CD4-positive, CD25-positive, alpha-beta regulatory T cell (primary cell): Measurements from ENCODE around the gene PIAS1. TPM values are rescaled to one million over a fixed set of nuclear protein-coding genes. Genes with fewer than 3 reads are reported as not detected.
A peak's percentile ranks its signal among the peaks of the same experiment; 100 is the strongest.

Experiments
- ATAC-seq, 2 donors: fragments of 150-1000 bp; cut with Tn5 transposase; one replicate each; pipeline ENCODE4 v1.10.0; 2021; ENCODE audit warnings: low read depth in 2 of 2, moderate number of reproducible peaks in 2 of 2, moderate library complexity in 1 of 2
- DNase-seq, 3 donors: peaks; one replicate each; pipeline versions ENCODE4 v3.0.0 to v3.0.0-alpha.2; 2012 to 2022; ENCODE audit warnings: mixed read lengths in 1 of 3
- H3K27ac ChIP-seq: one replicate; pipeline ENCODE4 v1.7.0; 2013; ENCODE audit warnings: mild to moderate bottlenecking, low read length; ENCODE audit not compliant: insufficient read depth, poor library complexity, severe bottlenecking
- H3K27me3 ChIP-seq: one replicate; pipeline ENCODE4 v1.7.0; 2013; ENCODE audit warnings: low read length; ENCODE audit not compliant: control insufficient read depth, insufficient read depth
- H3K36me3 ChIP-seq: one replicate; pipeline ENCODE4 v1.7.0; 2013; ENCODE audit warnings: mild to moderate bottlenecking, low read length, moderate library complexity; ENCODE audit not compliant: control insufficient read depth, insufficient read depth
- H3K4me1 ChIP-seq: 2 replicates; pipeline ENCODE4 v1.7.0; 2013; ENCODE audit warnings: mild to moderate bottlenecking, low read length; ENCODE audit not compliant: insufficient read depth, control insufficient read depth, poor library complexity, severe bottlenecking
- H3K4me3 ChIP-seq: one replicate; pipeline ENCODE4 v1.7.0; 2013; ENCODE audit warnings: low read depth, mild to moderate bottlenecking, low read length, moderate library complexity
- H3K9me3 ChIP-seq, 2 experiments: 1 replicate in 1 of 2; 2 replicates in 1 of 2; pipeline ENCODE4 v1.7.0; 2013; ENCODE audit warnings: low read length in 2 of 2, mild to moderate bottlenecking in 1 of 2, moderate library complexity in 1 of 2; ENCODE audit not compliant: control insufficient read depth in 2 of 2
- H3K27ac Mint-ChIP-seq, 3 donors: one replicate each; pipeline ENCODE4 v1.8.0; 2020 to 2022; ENCODE audit warnings: mild to moderate bottlenecking in 3 of 3, mixed read lengths in 3 of 3, moderate library complexity in 2 of 3
- H3K27me3 Mint-ChIP-seq: one replicate; pipeline ENCODE4 v1.8.0; 2022; ENCODE audit warnings: mild to moderate bottlenecking, mixed read lengths
- H3K36me3 Mint-ChIP-seq: one replicate; pipeline ENCODE4 v1.8.0; 2020; ENCODE audit warnings: mixed read lengths
- H3K4me1 Mint-ChIP-seq, 4 donors: one replicate each; pipeline ENCODE4 v1.8.0; 2020 to 2022; ENCODE audit warnings: mixed read lengths in 4 of 4, mild to moderate bottlenecking in 1 of 4
- H3K4me3 Mint-ChIP-seq, 4 donors: one replicate each; pipeline ENCODE4 v1.8.0; 2020 to 2022; ENCODE audit warnings: mild to moderate bottlenecking in 4 of 4, mixed read lengths in 4 of 4, moderate library complexity in 3 of 4
- H3K9me3 Mint-ChIP-seq, 7 donors: one replicate each; pipeline ENCODE4 v1.8.0; 2020 to 2022; ENCODE audit warnings: mixed read lengths in 7 of 7, mild to moderate bottlenecking in 3 of 7, moderate library complexity in 2 of 7
- polyA plus RNA-seq, 4 donors: library from polyadenylated mRNA; unstranded; fragments of 300-500 nt; fragmentation: Illumina TruSeq; gene quantifications; one replicate each; pipeline ENCODE4 v1.2.3, GENCODE V29; 2021
- total RNA-seq: library from RNA; stranded (reverse); gene quantifications from one replicate; pipeline ENCODE4 v1.2.3, GENCODE V29; 2022

PIAS1 gene
- total and polyA plus RNA-seq, 5 donors from 2014 or later = 102 to 156 (median 137) TPM

GRCh38 chr15:68228971-68229385 lies 174.9 kb downstream of the PIAS1 start:
- no peaks in the 10 kb centered on the region for H3K9me3 ChIP-seq
- H3K4me1 ChIP-seq = peaks cover 24% of the 10 kb centered on the region
- DNase-seq (peak in 1 of 3 donors; percentile 44), ATAC-seq (no peak)
- H3K4me3 ChIP-seq = peak overlapping the region; percentile 79
- H3K27me3 ChIP-seq = no peaks in the 10 kb centered on the region
- H3K36me3 Mint-ChIP-seq = no peaks in the 10 kb centered on the region
- H3K4me3 Mint-ChIP-seq = peak overlapping the region; percentile 88 to 95 (median 92)
- no peaks in the 10 kb centered on the region for H3K36me3 ChIP-seq
- H3K4me1 Mint-ChIP-seq = peaks cover 7 to 42% (median 30%) of the 10 kb centered on the region in 4 donors
- H3K9me3 Mint-ChIP-seq = no peaks in the 10 kb centered on the region
- H3K27me3 Mint-ChIP-seq = peaks cover 5% of the 10 kb centered on the region
- peak overlapping the region; percentile 43 to 89 (median 78) for H3K27ac Mint-ChIP-seq
- peak overlapping the region; percentile 77 for H3K27ac ChIP-seq

GRCh38 chr15:68229386-68230156 lies 175.5 kb downstream of the PIAS1 start, which contains the start of gene CLN6:
TSS of gene CLN6 (minus strand) at chr15:68229728. CDS start at chr15:68229584, 144 bp downstream.
- Histone ChIP-seq H3K27ac (peak within 1 kb of the TSS; percentile 77), H3K4me3 (peak within 1 kb of the TSS; percentile 79), H3K4me1 (peaks cover 24% of the 10 kb centered on the region), H3K36me3 (no peaks in the 10 kb centered on the region), H3K9me3 (no peaks in the 10 kb centered on the region), H3K27me3 (no peaks in the 10 kb centered on the region)
- H3K4me3 Mint-ChIP-seq = peak within 1 kb of the TSS; percentile 95 to 99 (median 97)
- peaks cover 7 to 41% (median 29%) of the 10 kb centered on the region in 4 donors for H3K4me1 Mint-ChIP-seq
- peaks cover 8% of the 10 kb centered on the region for H3K27me3 Mint-ChIP-seq
- H3K27ac Mint-ChIP-seq = peak within 1 kb of the TSS; percentile 92 to 95 (median 95)
- DNase-seq (peak; percentile 76 to 88 (median 83)), ATAC-seq (peak; percentile 85 to 86)
- no peaks in the 10 kb centered on the region for H3K36me3 Mint-ChIP-seq
- no peaks in the 10 kb centered on the region for H3K9me3 Mint-ChIP-seq

GRCh38 chr15:68230157-68231100 lies 176.3 kb downstream of the PIAS1 start:
- Histone ChIP-seq H3K36me3 (no peaks in the 10 kb centered on the region), H3K4me3 (peak overlapping the region; percentile 67), H3K27ac (peak overlapping the region; percentile 77), H3K27me3 (no peaks in the 10 kb centered on the region), H3K9me3 (no peaks in the 10 kb centered on the region), H3K4me1 (peaks cover 24% of the 10 kb centered on the region)
- Mint-ChIP-seq H3K27me3 (peaks cover 8% of the 10 kb centered on the region), H3K4me3 (peak overlapping the region; percentile 89 to 99 (median 97)), H3K9me3 (no peaks in the 10 kb centered on the region), H3K36me3 (no peaks in the 10 kb centered on the region), H3K4me1 (peaks cover under 1 to 33% (median 22%) of the 10 kb centered on the region in 4 donors), H3K27ac (peak overlapping the region; percentile 92 to 95 (median 95))
- ATAC-seq (no peak), DNase-seq (no peak)

GRCh38 chr15:68231102-68231818 lies 177.1 kb downstream of the PIAS1 start:
- H3K4me1 ChIP-seq = peaks cover 24% of the 10 kb centered on the region
- ATAC-seq (no peak), DNase-seq (no peak)
- no peaks in the 10 kb centered on the region for H3K27me3 ChIP-seq
- Mint-ChIP-seq H3K27me3 (peaks cover 11% of the 10 kb centered on the region), H3K9me3 (no peaks in the 10 kb centered on the region), H3K36me3 (no peaks in the 10 kb centered on the region), H3K4me1 (peaks cover 0 to 33% (median 22%) of the 10 kb centered on the region in 4 donors), H3K27ac (no peak overlapping the region), H3K4me3 (peak overlapping the region; percentile 78 to 99 (median 92))
- H3K4me3 ChIP-seq = no peak overlapping the region
- no peak overlapping the region for H3K27ac ChIP-seq
- H3K36me3 ChIP-seq = no peaks in the 10 kb centered on the region
- H3K9me3 ChIP-seq = no peaks in the 10 kb centered on the region

GRCh38 chr15:68232449-68232848 lies 178.3 kb downstream of the PIAS1 start:
- ATAC-seq (no peak), DNase-seq (no peak)
- Mint-ChIP-seq H3K27me3 (peaks cover 14% of the 10 kb centered on the region), H3K9me3 (no peaks in the 10 kb centered on the region), H3K36me3 (no peaks in the 10 kb centered on the region), H3K27ac (no peak overlapping the region), H3K4me1 (peaks cover 0 to 28% (median 20%) of the 10 kb centered on the region in 4 donors), H3K4me3 (peak overlapping the region in 1 of 4 donors; percentile 35)
- no peaks in the 10 kb centered on the region for H3K27me3 ChIP-seq
- no peak overlapping the region for H3K27ac ChIP-seq
- no peaks in the 10 kb centered on the region for H3K36me3 ChIP-seq
- H3K4me1 ChIP-seq = peaks cover 24% of the 10 kb centered on the region
- H3K9me3 ChIP-seq = no peaks in the 10 kb centered on the region
- H3K4me3 ChIP-seq = no peak overlapping the region

- no peaks in the 10 kb centered on the region for H3K36me3 ChIP-seq
- H3K27me3 ChIP-seq = no peaks in the 10 kb centered on the region
- Mint-ChIP-seq H3K36me3 (no peaks in the 10 kb centered on the region), H3K9me3 (no peaks in the 10 kb centered on the region), H3K4me1 (peaks cover 0 to 23% (median 15%) of the 10 kb centered on the region in 4 donors), H3K4me3 (peak overlapping the region in 1 of 4 donors; percentile 56), H3K27ac (no peak overlapping the region), H3K27me3 (peaks cover 14% of the 10 kb centered on the region)
- DNase-seq (no peak), ATAC-seq (no peak)
- H3K27ac ChIP-seq = no peak overlapping the region
- no peak overlapping the region for H3K4me3 ChIP-seq
- H3K9me3 ChIP-seq = no peaks in the 10 kb centered on the region
- peaks cover 19% of the 10 kb centered on the region for H3K4me1 ChIP-seq
These were observed 178.8 kb downstream of the PIAS1 start for GRCh38 chr15:68232937-68233336.

- H3K4me3 ChIP-seq = no peak overlapping the region
- H3K36me3 ChIP-seq = no peaks in the 10 kb centered on the region
- Mint-ChIP-seq H3K9me3 (no peaks in the 10 kb centered on the region), H3K36me3 (no peaks in the 10 kb centered on the region), H3K27ac (peak overlapping the region in 1 of 3 donors; percentile 32), H3K4me1 (peaks cover 0 to 13% (median 6%) of the 10 kb centered on the region in 4 donors), H3K27me3 (peaks cover 21% of the 10 kb centered on the region), H3K4me3 (peak overlapping the region in 1 of 4 donors; percentile 44)
- peaks cover 8% of the 10 kb centered on the region for H3K4me1 ChIP-seq
- ATAC-seq (no peak), DNase-seq (no peak)
- no peak overlapping the region for H3K27ac ChIP-seq
- no peaks in the 10 kb centered on the region for H3K27me3 ChIP-seq
- no peaks in the 10 kb centered on the region for H3K9me3 ChIP-seq
These were observed 179.9 kb downstream of the PIAS1 start for GRCh38 chr15:68234060-68234459.
